ENCODE results near the gene AHSG.

DNA sequence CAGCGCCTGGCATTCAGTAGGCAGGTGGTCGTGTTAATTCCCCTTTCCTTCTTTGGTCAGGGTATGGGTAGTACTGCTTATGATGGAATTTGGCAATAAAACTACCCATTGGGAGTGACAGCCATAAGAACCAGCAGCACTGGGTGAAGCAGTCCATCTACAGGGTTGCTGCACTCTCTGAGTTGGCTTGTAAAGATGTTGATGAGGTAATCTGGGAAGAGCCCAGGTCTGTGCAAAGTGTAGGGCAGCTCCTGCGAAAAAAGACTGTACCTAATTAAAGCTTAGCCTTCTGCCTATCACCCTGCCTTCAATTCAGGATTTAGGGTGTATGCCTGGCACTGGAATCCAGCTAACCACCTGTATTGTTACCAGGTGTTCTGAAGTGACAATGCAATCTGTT, 22.7 kb downstream of the AHSG start:
- TF ChIP-seq CTCF (optimal IDR thresholded peaks at IDR 0.05 in 1 of 3, IDR thresholded peaks at IDR 0.05 in 1 of 3, conservative IDR thresholded peaks at IDR 0.05 in 1 of 3; ENCODE audit: extremely low read depth in 1 of 3, insufficient read depth in 2 of 3, low read length in 3 of 3): no peak
- TF ChIP-seq EZH2 (IDR thresholded peaks at IDR 0.05; ENCODE audit: low read length): no peak

Data from keratinocyte (primary cell).